ENCODE measurements around the gene RAX2.
"Not testable (repeated sequence)": the region's sequence is repeated elsewhere in the genome, so short reads cannot be mapped to it uniquely, and the experiment has no call there.

The RAX2 gene

DNA sequence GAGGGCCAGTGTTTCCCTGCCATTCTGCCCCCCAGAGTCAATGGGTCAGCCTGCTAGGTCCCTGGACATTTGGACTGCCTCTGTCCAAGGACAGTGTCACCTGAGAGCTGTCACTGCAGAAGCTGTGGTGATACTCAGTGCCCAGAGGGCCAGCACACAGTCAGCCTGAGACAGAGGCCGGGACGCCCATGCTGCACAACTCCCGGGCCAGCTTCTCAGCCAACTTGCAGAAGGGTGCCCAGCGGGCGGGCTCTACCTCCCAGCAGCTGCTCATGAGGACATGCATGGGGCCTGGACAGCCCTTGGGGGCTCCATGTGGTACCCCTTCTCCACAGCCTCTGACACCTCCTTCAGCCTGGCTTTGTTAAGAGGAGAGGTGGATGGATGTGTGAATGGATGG lies 3.8 kb upstream of the RAX2 start:
- DNase-seq, result no peak

DNA sequence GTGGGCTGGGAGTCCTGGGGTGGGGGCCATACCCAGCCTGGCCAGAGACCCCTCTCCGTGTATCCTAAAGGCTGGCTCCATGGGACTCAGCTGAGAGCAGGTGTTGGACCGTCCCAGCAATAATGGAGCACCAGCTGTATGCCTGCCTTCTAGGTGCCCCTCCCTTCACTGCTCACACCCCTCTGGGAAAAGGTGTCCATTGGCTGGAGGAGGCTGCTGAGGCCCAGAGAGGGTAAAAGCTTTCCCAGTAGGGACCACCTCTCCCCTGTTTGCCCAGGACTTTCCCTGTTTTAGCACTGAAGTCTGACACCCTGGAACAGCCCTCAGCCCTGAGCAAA lies 3.3 kb upstream of the RAX2 start:
- no peak for DNase-seq

DNA sequence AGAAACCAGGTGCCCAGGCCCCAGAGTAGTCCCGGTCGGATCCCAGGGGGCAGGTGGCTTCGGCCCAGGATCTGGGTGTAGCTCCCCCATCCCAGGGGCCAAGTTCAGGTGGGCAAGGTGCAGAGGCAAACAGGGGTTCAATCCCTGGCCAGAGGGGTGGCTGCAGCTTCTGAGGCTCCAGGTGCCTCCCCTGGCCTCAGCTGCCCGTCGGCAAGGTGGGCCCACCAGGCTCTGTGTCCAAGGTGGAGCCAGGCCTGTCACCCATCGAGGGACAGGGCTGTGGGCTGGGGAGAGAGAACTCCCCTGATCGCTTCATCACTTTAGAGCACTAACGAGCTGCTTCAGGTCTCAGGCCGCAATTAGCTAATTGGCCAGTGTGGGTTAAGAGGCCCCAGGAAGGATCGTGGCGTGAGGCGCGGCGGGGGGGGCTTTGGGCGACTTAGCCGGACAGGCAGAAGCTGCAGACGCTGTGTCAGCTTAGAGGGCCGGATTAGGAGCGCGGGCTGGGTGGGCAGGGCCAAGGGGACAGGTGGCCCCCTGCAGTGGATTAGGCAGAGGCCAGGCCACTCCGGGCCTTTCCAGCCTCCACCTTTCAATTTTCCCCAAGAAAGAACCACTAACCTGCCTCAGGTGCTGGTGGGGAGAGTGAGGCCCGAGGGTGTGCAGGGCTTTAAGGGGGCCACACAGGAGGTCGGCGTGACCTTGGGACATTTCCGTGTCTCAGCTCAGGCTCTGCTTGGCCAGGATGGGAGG lies 2.8 kb upstream of the RAX2 start:
- no peak for DNase-seq

DNA sequence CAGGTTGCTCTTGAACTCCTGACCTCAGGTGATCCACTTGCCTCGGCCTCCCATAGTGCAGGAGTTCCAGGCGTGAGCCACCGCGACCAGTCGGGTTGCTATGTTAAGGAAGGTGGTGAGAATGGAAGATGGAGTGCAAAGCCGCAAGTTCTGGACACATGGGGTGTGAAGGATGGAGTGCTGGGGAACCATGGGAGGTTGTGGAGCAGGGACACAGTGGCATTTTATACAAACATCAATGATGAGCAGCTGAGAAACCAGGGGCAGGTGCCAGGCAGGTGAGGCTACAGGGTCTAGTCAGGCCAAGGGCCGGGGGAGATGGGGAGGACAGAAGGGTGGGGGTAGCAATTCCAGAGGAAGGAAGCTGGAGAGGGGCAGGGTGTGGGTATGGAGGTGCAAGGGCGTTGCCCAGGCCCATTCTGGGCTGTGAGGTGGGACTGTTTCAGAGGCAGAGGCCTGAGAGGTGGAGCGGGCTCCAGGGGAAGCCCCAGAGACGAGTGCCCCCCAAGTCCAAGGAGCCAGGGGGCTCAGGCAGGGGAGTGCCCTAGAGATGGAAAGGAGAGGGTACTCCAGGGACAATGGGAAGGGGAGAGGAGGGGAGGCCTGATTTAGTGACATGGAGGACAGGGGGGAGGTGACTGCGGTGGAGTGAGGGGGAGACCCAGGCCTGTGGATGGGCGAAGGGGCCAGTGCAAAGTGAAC lies 1.9 kb upstream of the RAX2 start:
- DNase-seq, result no peak

DNA sequence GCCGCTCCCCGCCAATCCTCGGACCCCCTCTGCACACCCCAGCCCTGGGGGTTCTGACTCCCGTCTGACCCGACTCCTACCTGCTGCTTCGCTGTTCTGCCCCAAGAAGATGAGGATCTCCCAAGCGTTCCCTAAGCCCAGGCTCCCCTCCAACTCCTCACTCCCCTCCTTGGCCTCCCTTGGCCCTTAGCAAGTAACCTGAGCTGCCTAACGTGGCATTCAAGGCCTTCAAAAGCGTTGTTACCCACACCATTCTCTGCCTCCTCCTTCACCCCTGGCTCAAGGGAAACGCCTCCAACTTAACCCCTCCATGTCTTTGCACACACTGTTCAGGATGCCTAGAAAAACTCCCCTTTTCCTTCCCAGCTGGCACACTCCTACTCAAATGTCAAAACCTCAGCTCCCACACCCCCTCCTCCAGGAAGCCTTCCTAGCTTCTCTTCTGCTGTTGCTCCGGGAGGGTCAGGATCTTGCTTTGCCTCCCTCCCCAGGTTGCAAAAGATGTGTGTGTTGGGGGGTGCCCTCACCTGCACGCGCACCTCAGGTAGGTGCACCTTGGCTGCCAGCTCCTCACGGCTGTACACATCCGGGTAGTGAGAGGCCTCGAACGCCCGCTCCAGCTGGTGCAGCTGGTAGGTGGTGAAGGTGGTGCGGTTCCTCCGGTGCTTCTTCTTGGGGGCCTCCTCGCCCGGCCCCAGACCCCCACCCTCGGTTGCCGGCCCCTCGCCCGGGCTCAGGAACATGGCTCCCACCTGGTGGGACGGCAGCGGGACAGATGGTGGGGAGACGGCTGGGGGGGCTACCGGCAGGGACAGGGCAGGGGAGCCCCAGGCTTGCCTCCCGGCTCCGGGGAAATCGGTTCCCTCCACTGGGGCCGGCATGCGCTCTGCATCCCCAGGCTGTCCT lies 775 bp downstream of the RAX2 start:
- DNase-seq, result no peak

DNA sequence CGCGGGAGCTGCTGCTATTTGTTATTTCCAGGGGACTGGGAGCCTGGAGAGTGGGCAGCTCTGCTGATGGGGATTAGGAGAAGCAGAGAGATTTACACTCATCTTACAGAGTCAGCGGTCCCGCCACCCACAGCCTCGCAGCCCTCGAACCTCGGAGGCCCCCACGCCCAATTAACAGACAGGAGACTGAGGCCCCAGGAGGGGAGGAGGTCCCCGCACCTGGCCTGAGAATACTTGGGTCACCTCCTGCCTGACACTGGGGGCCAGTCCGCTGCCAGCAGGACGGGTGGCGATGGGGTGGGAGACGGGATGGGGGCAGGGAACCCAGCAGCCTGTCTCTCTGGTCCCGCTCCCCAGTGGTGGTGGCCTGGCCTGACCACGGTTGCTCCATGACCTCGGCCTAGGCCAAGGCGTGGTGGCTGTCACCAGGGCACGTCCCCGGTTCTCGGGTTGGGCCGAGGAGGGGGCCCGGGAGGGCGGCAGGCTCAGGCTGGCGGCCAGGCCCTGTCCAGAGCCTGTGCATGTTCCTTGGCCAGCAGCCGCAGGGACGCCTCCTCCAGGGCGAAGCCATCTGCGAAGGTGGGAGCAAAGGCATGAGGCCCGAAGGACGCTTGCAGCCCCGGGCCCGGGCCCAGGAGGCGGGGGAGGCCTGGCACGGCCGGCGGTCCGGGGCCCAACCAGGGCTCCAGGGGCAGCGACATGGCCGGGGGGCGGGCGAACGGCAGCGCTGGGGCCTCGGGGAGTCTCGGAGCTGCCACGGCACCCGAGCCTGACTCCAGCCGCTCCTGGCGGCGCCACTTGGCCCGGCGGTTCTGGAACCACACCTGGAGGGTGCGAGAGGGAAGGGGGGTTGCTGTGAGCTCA lies 1.7 kb downstream of the RAX2 start:
- no peak for DNase-seq

DNA sequence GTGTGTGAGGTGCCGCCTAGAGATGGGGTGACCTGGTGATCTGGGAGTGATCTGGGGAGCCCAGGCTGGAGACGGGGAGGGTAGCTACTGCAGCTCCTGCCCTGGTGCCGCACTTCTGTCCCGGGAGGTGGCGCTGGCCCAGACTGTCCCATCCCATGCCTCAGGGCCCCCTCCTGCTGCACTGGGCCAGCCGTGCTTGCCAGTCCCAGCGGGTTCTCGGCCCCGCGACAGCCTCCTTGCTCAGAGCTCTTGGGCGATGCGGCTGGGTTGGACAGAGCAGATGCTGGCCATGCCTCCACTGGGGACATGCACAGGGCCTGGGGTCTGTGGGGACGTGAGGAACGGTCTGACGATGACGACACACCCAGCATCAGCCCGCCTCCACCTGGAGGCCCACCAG lies 2.5 kb downstream of the RAX2 start:
- no peak for DNase-seq

DNA sequence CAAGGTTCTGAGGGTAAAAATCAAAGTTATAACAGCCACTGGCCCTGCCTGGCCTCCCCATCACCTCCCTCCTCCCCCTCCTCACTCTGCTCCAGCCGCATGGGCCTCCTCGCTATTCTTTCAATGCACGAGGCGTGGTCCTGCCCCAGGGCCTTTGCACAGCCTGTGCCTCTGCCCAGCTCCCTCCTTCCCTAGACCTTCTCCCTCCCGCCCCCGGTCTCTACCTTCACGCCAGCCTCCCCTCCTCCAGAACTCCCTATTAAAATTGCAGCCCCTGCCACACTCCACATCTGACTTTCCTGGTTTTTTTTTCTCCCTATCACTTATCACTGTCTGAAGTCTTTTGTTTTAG lies 3.3 kb downstream of the RAX2 start:
- DNase-seq, result no peak

DNA sequence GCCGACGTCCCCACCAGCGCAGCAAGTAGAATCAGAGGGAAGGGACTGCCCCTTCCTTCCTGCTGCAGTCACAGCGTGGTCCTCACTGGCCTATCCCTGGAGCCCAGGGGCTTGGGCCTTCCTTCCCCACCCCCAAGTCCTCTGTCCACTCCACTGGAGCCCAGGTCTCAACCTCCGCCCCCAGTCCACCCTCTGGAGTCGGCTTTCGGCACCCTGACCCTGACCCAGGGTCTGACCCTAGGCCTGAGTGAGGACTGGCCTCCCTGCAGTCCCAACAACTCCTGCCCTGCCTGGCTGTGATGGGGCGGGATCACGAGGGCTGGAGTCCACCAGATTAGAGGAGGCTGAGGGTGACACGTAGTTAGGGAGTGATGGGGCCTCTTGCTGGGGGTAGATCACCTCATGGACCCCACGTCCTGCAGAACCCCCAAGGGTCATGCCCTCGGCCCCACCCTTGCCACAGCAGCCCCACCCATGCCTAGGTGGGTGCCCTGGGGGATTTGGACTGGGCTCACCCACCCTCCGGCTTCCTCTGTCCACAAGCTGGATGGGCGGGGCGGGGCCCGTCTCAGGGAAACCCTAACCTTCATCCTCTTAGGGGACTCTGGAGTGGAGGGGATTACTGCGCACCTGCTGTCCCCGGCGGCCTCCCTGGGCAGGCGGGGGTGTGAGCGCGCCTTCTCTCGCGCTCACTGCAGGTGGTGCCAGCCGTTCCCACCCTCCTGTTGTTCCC lies 3.8 kb downstream of the RAX2 start:
- no peak for DNase-seq

DNA sequence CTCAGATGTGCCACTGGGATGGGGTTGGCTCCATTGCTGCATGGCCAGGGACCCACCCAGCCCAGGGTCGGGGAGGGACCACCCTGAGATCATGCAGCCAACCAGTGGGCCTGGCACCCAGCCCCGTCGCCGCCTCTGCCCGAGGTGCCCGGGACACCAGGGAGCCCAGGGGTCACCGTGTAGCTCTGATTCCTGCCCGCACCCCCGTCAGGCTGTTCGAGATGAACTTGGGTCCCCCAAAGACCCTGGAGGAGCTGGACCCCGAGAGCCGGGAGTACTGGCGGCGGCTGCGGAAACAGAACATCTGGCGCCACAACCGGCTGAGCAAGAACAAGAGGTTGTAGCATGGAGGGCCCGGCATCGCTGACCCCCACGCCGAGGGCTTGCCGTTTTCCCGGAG lies 5.0 kb downstream of the RAX2 start:
- no peak for DNase-seq

DNA sequence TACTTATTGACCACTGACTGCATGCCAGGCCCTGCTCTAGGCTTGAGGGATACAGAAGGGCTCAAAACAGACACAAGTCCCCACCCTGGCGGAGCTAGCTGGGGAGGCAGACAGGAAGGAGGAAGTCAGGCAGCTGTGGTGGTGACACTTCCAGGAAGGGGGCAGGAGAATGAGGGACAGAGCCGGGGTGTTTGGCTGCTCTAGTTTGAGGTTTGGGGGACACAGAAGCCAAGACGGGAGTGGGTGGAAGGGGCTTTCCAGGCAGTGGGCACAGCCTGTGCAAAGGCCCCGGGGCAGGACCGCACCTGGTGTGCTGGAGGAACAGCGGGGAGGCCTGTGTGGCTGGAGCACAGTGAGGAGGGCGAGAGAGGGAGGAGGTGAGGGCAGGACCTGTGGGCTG lies 5.5 kb downstream of the RAX2 start:
- DNase-seq, result no peak

DNA sequence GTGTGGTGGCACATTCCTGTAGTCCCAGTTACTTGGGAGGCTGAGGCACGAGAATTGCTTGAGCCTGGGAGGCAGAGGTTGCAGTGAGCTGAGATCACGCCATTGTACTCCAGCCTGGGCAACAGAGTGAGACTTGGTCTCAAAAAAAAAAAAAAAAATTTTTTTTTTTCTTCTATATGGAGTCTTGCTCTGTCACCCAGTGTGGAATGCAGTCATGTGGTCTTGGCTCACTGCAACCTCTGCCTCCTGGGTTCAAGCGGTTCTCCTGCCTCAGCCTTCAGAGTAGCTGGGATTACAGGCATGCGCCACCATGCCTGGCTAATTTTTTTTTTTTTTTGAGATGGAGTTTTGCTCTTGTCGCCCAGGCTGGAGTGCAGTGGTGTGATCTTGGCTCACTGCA lies 6.3 kb downstream of the RAX2 start:
- DNase-seq, result not testable (repeated sequence)

DNA sequence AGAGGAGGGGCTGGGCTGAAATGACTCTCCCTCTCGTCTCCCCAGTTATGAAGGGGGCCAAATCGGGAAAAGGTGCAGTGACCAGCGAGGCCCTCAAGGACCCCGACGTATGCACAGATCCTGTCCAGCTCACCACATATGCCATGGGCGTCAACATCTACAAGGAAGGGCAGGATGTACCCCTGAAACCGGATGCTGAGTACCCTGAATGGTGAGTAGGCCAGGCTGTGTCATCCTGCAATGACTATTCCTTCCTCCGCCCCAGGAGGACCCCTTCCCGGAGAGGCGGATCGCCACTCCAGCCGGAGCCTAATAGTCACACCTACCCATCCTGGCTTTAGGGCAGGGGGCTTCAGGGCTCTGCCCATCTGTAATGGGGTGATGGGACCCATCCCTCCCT lies 6.9 kb downstream of the RAX2 start:
- no peak for DNase-seq

DNA sequence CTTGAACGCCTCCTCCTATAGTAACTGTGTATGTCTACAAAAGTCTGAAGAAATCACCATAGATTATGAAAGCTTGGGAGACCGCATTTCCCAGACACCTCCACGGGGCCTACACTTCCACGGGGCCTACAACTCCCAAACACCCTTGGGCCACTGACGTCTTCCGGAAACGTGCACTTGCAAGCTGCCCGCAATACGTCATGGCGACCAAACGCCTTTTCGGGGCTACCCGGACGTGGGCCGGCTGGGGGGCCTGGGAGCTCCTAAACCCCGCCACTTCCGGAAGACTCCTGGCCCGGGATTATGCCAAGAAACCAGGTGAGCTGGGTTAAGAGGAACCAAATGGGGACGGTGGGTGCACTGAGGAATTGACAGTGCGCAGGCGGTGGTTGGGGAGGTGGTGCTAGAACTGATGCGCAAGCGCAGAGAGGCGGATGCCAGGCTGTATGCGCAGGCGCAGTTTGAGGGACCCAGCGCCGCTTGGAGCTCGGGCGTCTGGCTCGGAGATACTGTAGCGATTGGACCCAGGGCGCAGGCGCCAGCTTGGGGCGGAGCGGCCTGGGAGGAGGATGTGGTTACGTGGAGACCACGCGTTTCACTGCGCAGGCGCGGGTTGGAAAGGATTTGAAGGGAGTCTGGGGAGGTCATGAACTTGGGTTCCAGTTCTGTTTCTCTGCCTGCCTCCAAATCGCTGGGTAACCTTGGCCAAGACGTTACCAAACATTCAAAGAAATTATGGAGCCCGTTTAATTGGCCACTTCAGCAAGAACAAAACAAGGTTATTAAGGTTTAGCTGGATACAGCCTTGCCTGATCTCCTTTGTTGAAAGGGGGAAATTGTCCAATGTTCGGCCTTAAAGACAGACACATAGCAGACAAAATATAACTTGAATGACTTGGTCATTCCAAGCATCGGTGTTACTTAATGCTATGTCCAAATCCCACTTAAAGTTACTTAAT lies 9.2 kb downstream of the RAX2 start, which contains the start of gene MRPL54:
Gene MRPL54 (plus strand): TSS at position 182 of the 959 bp plus-strand sequence. CDS start 19 bp downstream, at position 201.
- DNase-seq, result peak; percentile 100

DNA sequence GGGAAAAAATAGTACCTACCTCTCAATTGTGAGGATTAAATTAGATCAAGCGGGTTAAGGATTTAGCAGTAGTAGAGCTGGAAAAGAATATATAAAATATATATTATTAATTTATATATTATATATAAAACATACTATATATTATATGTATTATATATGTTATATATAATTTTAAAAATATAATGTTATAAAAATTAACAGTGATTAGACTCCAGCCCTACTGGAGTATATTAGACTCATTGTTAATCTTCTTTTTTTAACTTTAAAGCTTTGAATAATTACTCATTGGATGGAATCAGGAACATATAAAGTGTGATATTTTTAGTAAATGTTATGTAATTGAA lies 9.9 kb downstream of the RAX2 start:
- no peak for DNase-seq

DNA sequence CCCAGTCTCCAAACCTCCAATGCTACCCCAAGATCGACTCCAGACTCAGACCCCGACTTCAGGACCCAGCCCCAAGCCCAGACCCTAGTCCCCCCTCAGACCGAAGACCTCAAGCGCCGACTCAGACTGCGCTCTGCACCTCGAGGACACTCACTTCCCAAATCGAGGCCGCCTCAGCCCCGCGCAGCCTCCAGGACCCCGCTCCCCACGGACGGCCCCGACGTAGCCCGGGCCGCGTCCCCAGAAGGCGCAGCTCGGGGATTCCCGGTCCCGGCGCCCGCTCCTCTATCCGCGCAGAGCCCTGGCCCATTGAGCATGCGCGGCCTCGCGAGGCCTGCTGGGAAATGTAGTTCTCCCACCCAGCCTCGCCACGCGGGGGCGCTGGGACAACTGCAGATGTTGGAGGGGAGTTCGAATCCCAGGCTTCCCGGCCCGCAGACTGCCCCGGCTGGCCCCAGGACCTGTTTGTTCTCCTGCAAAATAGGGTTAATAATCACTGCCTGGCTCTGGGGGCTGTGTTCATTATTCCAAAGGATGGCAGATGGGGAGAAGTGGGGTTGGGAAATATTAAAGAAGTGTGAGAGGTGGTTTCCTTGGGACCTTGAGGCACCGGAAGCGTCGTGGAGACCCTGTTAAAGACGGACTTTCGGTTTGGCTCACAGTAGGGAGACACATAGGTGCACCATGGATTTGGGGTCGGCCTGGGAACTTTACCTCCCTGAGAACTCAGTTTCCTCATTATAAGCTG lies 10.5 kb downstream of the RAX2 start, which contains the start of gene APBA3:
Gene APBA3 (minus strand): TSS at position 311 of the 748 bp plus-strand sequence. CDS start 1,428 bp downstream, outside the sequence.
- peak; percentile 96 for DNase-seq

DNA sequence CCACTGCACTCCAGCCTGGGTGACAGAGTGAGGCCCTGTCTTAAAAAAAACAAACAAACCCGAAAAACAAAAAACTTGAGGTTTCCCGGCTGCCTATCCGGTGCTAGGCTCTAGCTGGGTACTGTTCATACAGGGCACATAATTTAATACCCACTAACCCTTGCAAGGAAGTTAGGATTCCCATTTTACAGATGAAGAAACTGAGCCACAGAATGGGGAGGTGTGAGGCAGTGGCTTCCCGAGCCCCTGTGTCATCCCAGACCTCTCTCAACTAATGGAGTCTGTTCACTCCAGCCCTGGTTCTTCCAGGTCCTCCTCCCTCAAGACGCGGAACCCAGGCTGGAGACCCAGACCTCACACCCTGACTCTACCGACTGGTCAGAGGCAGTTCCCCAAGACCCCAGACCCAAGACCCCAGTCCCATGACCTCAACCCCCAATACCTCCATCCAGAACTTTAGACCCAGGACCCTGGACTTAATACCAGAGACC lies 11.1 kb downstream of the RAX2 start:
- DNase-seq, result peak; percentile 55

DNA sequence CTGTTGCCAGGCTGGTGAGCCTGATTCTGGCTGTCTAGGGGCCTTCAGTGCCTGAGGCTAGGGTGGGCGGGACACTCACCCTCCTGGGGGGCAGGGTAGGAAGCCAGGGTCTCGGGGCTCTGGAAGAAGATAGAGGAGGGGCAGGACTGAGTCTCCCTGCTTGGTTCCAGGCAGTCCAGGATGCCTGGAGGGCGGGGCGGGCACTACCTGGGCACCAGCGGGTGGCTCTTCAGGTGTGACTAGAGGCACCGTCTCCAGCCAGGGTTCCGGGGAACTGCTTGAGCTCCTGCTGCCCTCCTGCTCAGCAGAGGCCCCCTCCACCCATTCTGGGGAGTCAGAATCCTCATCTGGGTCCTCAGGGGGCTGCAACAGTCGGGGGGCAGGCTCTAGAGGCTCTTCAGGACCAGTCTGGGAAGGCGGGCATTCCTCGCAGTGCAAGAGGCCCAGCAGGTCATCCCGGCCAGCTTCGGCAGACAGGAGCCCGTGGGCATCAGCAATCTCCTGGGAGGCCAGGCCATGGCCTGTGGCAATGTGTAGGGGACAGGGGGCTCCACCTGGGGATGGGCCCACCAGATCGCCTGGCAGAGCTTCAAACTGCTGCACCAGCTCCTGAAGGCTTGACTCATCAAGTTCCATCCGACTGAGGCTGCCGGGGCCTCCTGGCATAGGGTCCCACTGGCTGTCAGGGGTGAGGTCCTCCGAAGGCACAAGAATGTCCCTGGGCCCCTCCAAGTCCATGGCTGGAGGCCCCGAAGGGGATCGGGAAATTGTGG lies 12.4 kb downstream of the RAX2 start:
- no peak for DNase-seq

DNA sequence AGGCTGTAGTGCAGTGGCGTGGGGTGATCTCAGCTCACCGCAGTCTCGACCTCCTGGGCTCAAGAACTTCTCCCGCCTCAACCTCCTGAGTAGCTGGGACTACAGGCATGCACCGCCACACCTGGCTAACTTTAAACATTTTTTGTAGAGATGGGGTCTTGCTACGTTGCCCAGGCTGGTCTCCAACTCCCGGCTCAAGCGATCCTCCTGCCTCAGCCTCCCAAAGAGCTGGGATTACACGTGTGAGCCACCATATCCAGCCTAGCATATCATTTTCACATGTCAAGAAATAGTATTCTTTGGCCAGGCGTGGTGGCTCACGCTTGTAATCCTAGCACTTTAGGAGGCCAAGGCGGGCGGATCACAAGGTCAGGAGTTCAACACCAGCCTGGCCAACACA lies 13.7 kb downstream of the RAX2 start:
- DNase-seq, result not testable (repeated sequence)

All from right forelimb (tissue), 1 donor.